RWPE1 (cell line): ENCODE data around the gene AADACL3.
"Not testable (repeated sequence)": the region's sequence is repeated elsewhere in the genome, so short reads cannot be mapped to it uniquely, and the experiment has no call there.

Experiments
- CTCF ChIA-PET: fragments of 350-600 bp; sonication (Branson Sonifier 250); formaldehyde crosslinking; extraction: SDS; loops from one replicate; lab custom pipeline; 2021; lab: Yijun Ruan, JAX
- POLR2A ChIA-PET: fragments of 400-600 bp; formaldehyde crosslinking; extraction: SDS; loops from one replicate; lab custom pipeline; 2020; ENCODE audit warnings: antibody characterized with exemption; ENCODE audit not compliant: low non-redundant PET; lab: Yijun Ruan, JAX
- DNase-seq: peaks from one replicate; pipeline ENCODE4 v3.0.0; 2012; ENCODE audit warnings: low spot score
- H3K27ac ChIP-seq: fragments of 450-650 bp; 2 replicates; pipeline ENCODE4 v1.5.1; 2017
- CTCF ChIP-seq: fragments of 450-650 bp; conservative IDR thresholded peaks from 2 replicates; pipeline ENCODE4 v1.5.1; 2017; ENCODE audit warnings: low read depth, mild to moderate bottlenecking

The AADACL3 gene

GRCh38 chr1:12730156-12730555, 14.2 kb downstream of the AADACL3 start:
- no peak overlapping the region for H3K27ac ChIP-seq
- no peak for DNase-seq
- ChIA-PET POLR2A (no interaction called here), CTCF (no interaction called here)
- no peak for TF ChIP-seq CTCF

- DNase-seq, CTCF ChIA-PET, POLR2A ChIA-PET, H3K27ac ChIP-seq: not testable (repeated sequence)
These were observed 15.2 kb downstream of the AADACL3 start for GRCh38 chr1:12731084-12731483.

GRCh38 chr1:12734651-12735050, 18.7 kb downstream of the AADACL3 start:
- POLR2A ChIA-PET: no interaction called here
- no peak for DNase-seq
- CTCF ChIA-PET: no interaction called here
- TF ChIP-seq CTCF: no peak
- H3K27ac ChIP-seq: no peak overlapping the region

- DNase-seq: no peak
- CTCF ChIA-PET: interaction anchor here (0.6 kb wide), 2 partner anchors 10 to 619 kb away, joined by 4 read pairs; no protein-coding TSS in a partner anchor
- no peak for TF ChIP-seq CTCF
- H3K27ac ChIP-seq: no peak overlapping the region
- POLR2A ChIA-PET: no interaction called here
These were observed 23.0 kb downstream of the AADACL3 start for GRCh38 chr1:12738934-12739333.

GRCh38 chr1:12739613-12740012, 23.7 kb downstream of the AADACL3 start:
- no peak overlapping the region for H3K27ac ChIP-seq
- no peak for DNase-seq
- CTCF ChIA-PET: no interaction called here
- no peak for TF ChIP-seq CTCF
- POLR2A ChIA-PET: interaction anchor here (0.6 kb wide), 1 partner anchor 721 kb away, joined by 3 read pairs; no protein-coding TSS in a partner anchor

- CTCF ChIA-PET: no interaction called here
- no peak for DNase-seq
- no peak overlapping the region for H3K27ac ChIP-seq
- POLR2A ChIA-PET: no interaction called here
- TF ChIP-seq CTCF: no peak
These were observed 26.0 kb downstream of the AADACL3 start for GRCh38 chr1:12741946-12742345.

- DNase-seq: no peak
- POLR2A ChIA-PET: no interaction called here
- no peak overlapping the region for H3K27ac ChIP-seq
- TF ChIP-seq CTCF: no peak
- CTCF ChIA-PET: no interaction called here
These were observed 29.4 kb downstream of the AADACL3 start for GRCh38 chr1:12745126-12745991.
